Hepatocyte (in vitro differentiated cells): ENCODE results near the gene ABITRAM. TPM values are rescaled to one million over a fixed set of nuclear protein-coding genes. Genes with fewer than 3 reads are reported as not detected.
"Not testable (repeated sequence)": the region's sequence is repeated elsewhere in the genome, so short reads cannot be mapped to it uniquely, and the experiment has no call there.

Experiments used
- DNase-seq: peaks from one replicate; pipeline ENCODE4 v3.0.0-alpha.2; 2016; ENCODE audit warnings: low spot score
- H2AFZ ChIP-seq: fragments of 200-600 bp; sonication (generic); 2 replicates; pipeline ENCODE4 v1.6.0; 2016; ENCODE audit warnings: antibody characterized with exemption, mild to moderate bottlenecking
- H3K27ac ChIP-seq: fragments of 200-600 bp; sonication (generic); 2 replicates; pipeline ENCODE4 v1.5.1; 2016; ENCODE audit warnings: mild to moderate bottlenecking
- H3K27me3 ChIP-seq: fragments of 200-600 bp; sonication (generic); 2 replicates; pipeline ENCODE4 v1.6.1; 2016
- H3K36me3 ChIP-seq: fragments of 200-600 bp; sonication (generic); replicated peaks from 2 replicates; pipeline ENCODE4 v1.5.1; 2016; ENCODE audit warnings: low read depth; ENCODE audit not compliant: insufficient read depth
- H3K4me1 ChIP-seq: fragments of 200-600 bp; sonication (generic); 2 replicates; pipeline ENCODE4 v1.5.1; 2016; ENCODE audit warnings: mild to moderate bottlenecking, moderate library complexity; ENCODE audit not compliant: insufficient read depth
- H3K4me2 ChIP-seq: fragments of 200-600 bp; sonication (generic); 2 replicates; pipeline ENCODE4 v1.6.0; 2016
- H3K4me3 ChIP-seq: fragments of 200-600 bp; sonication (generic); 2 replicates; pipeline ENCODE4 v1.5.1; 2016; ENCODE audit warnings: mild to moderate bottlenecking
- H3K79me2 ChIP-seq: fragments of 200-600 bp; sonication (generic); 2 replicates; pipeline ENCODE4 v1.6.0; 2017; ENCODE audit warnings: mild to moderate bottlenecking
- H3K9me2 ChIP-seq: fragments of 200-600 bp; sonication (generic); replicated peaks from 2 replicates; pipeline ENCODE4 v1.6.0; 2017; ENCODE audit warnings: mild to moderate bottlenecking; ENCODE audit not compliant: insufficient read depth
- H3K9me3 ChIP-seq: fragments of 200-600 bp; sonication (generic); 2 replicates; pipeline ENCODE4 v1.5.1; 2016; ENCODE audit warnings: low read depth, mild to moderate bottlenecking
- H4K20me1 ChIP-seq: fragments of 200-600 bp; sonication (generic); 2 replicates; pipeline ENCODE4 v1.6.0; 2016; ENCODE audit warnings: mild to moderate bottlenecking; ENCODE audit not compliant: insufficient read depth, poor library complexity, severe bottlenecking
- EZH2 ChIP-seq: fragments of 200-600 bp; sonication (generic); IDR thresholded peaks from 2 replicates; pipeline ENCODE4 v1.6.1; 2016; ENCODE audit warnings: antibody characterized with exemption, mild to moderate bottlenecking, borderline replicate concordance
- EZH2phosphoT487 ChIP-seq: fragments of 200-600 bp; sonication (generic); IDR thresholded peaks from one replicate; pipeline ENCODE4 v1.6.1; 2018; ENCODE audit warnings: antibody characterized with exemption, mild to moderate bottlenecking, low read depth, moderate library complexity; ENCODE audit not compliant: unreplicated experiment, severe bottlenecking
- WGBS: methylation state at CpG from one replicate; pipeline ENCODE4 v1.1.6; 2016; ENCODE audit warnings: low lambda C conversion rate; ENCODE audit errors: missing lambda C conversion rate; 5-methylcytosine and 5-hydroxymethylcytosine counted together
- polyA plus RNA-seq: library from polyadenylated mRNA; unstranded; fragments of >200 nt; fragmentation: Nextera tagmentation; extraction: Ambion mirVana; gene quantifications from 2 replicates; pipeline ENCODE4 v1.2.1, GENCODE V29; 2016
- total RNA-seq: library from RNA; depleted of rRNA; stranded (reverse); fragments of >200 nt; gene quantifications from 2 replicates; pipeline ENCODE4 v1.2.3, GENCODE V29; 2014
- TF ChIP-seq, protein P1 (sequence below): fragments of 200-600 bp; sonication (generic); IDR thresholded peaks from 2 replicates; pipeline ENCODE4 v1.5.1; 2016; ENCODE audit warnings: antibody characterized with exemption, mild to moderate bottlenecking; ENCODE audit not compliant: poor library complexity

Gene ABITRAM, protein sequence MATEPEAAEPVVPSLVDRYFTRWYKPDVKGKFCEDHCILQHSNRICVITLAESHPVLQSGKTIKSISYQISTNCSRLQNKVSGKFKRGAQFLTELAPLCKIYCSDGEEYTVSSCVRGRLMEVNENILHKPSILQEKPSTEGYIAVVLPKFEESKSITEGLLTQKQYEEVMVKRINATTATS
- total RNA-seq (13.7 and 16.4 TPM in 2 replicates), polyA plus RNA-seq (19.7 and 24.4 TPM in 2 replicates)

DNA sequence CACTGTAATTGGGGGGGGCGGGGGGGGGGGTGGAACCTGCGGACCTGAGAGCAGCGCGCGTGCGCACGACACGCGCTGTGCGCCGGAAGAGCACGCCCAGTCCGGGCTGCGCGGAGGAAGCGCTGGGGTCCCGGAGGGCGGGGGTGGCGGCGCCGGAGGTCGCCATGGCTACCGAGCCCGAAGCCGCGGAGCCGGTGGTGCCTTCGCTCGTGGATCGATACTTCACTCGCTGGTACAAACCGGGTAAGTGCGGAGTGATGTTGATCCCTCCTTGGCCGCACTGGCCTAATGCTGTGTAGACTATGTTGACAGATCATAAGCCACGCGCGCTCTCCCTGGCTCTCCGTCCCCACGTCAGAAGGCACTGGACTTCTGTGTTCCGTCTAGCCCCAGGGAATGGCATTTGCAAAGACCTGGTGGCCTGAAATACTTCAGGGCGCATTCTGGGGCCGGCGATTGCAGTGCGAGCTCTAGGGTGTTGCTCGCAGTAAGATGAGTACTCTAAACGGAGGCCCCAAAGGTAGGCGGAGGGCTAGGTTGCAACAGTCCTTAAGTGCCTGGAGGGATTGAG is at the start of gene ABITRAM:
TSS of gene ABITRAM (plus strand) at position 78 of the 571 bp plus-strand sequence. CDS start at position 165, 87 bp downstream.
- DNase-seq, result peak; percentile 94

DNA sequence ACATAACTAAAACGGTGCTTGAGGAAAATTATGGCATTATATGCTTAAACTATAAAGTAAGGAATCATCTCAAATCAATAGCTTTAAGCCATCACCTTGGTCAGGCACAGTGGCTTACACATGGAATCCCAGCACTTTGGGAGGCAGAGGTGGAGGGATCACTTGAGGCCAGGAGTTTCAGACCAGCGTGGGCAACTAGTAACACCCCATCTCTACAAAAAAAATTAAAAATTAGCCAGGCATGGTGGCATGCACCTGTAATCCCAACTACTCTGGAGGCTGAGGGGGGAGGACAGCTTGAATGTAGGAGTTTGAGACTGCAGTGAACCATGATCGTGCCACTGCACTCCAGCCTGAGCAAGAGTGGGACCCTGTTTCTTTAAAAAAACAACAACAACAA is 49.5 kb upstream of the ABITRAM start:
- Histone ChIP-seq H3K4me2 (peak overlapping the region; percentile 1), H3K9me2 (no peaks in the 10 kb centered on the region), H2AFZ (no peak overlapping the region), H3K36me3 (peaks cover 4% of the 10 kb centered on the region), H3K27me3 (no peaks in the 10 kb centered on the region), H3K4me1 (peaks cover 22% of the 10 kb centered on the region), H4K20me1 (no peaks in the 10 kb centered on the region), H3K27ac (peak overlapping the region; percentile 80), H3K79me2 (peaks cover 3% of the 10 kb centered on the region), H3K4me3 (no peak overlapping the region), H3K9me3 (no peaks in the 10 kb centered on the region)
- WGBS, result 88% methylated on average over 3 of the region's 3 CpGs
- no peak for DNase-seq
- TF ChIP-seq, protein P1, sequence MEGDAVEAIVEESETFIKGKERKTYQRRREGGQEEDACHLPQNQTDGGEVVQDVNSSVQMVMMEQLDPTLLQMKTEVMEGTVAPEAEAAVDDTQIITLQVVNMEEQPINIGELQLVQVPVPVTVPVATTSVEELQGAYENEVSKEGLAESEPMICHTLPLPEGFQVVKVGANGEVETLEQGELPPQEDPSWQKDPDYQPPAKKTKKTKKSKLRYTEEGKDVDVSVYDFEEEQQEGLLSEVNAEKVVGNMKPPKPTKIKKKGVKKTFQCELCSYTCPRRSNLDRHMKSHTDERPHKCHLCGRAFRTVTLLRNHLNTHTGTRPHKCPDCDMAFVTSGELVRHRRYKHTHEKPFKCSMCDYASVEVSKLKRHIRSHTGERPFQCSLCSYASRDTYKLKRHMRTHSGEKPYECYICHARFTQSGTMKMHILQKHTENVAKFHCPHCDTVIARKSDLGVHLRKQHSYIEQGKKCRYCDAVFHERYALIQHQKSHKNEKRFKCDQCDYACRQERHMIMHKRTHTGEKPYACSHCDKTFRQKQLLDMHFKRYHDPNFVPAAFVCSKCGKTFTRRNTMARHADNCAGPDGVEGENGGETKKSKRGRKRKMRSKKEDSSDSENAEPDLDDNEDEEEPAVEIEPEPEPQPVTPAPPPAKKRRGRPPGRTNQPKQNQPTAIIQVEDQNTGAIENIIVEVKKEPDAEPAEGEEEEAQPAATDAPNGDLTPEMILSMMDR, result no peak
- TF ChIP-seq EZH2phosphoT487, result no peak
- no peak for TF ChIP-seq EZH2

More for the DNA sequence above, at the start of gene ABITRAM:
- H4K20me1 ChIP-seq, result no peaks in the 10 kb centered on the region
- H3K36me3 ChIP-seq, result no peaks in the 10 kb centered on the region
- 3% methylated on average over 22 of the region's 47 CpGs for WGBS
- peak within 1 kb of the TSS; percentile 94 for H3K4me2 ChIP-seq
- peak within 1 kb of the TSS; percentile 94 for H2AFZ ChIP-seq
- H3K4me1 ChIP-seq, result peaks cover 10% of the 10 kb centered on the region
- no peaks in the 10 kb centered on the region for H3K27me3 ChIP-seq
- H3K27ac ChIP-seq, result peak within 1 kb of the TSS; percentile 93
- no peaks in the 10 kb centered on the region for H3K9me3 ChIP-seq
- no peaks in the 10 kb centered on the region for H3K9me2 ChIP-seq
- peaks cover 60% of the 10 kb centered on the region for H3K79me2 ChIP-seq
- no peak for TF ChIP-seq EZH2phosphoT487
- TF ChIP-seq, protein P1, result no peak
- TF ChIP-seq EZH2, result no peak
- H3K4me3 ChIP-seq, result peak within 1 kb of the TSS; percentile 75

DNA sequence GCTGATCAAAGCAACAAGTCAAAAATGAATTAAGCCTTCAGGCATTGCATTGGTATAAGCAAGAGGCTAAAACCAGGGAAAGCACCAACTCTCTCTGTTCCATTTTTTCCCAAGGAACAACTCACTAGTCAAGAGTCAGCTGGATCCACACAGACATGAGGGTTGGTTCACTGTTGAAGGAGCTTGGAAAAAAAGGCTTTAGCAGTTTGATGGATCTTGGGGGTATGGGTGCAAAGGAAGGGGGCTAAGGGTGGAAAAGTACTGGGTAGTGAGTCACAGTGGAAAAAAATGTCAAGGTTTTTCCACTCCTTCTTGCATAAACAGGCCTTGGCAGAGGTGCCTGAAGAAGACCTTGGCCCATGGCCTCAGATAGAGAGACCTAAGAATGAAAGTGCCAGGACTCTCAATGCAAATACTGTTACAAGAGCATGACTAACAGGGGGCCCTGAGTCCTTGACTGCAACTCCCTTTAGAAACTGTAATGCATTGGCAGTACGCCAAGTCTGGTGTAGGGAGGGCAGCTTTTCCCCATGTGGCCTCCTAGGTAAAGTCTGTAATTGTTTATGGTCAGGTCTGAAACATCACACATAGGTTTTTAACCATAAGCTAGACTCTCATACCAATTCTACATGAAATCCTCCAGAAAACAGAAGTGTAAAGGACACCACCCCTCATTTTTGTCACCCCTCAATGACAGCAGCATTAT is 48.4 kb upstream of the ABITRAM start:
- peaks cover 3% of the 10 kb centered on the region for H3K79me2 ChIP-seq
- H3K27me3 ChIP-seq, result no peaks in the 10 kb centered on the region

DNA sequence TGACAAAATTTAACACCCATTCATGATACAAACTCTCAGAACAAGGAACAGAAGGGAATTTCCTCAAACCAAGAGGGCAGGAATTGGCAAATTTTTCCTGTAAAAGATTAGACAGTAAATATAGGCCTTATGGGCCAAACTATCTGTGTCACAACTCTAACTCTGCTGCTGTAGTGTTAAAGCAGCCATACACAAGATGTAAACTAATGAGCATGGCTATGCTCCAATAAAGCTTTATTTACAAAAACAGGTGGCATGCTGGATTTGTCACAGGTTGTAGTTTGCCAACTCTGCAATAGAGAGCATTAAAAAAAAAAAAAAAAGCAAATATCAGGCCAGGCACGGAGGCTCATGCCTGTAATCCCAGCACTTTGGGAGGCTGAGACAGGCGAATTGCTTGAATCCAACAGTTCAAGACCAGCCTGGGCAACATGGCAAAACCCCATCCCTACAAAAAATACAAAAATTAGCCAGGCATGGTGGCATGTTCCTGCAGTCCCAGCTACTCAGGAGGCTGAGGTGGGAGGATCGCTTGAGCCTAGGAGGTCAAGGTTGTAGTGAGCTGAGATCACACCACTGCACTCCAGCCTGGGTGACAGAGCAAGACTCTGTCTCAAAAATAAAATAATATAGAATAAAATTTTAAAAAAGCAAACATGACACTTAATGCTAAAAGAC is 47.5 kb upstream of the ABITRAM start:
- H3K36me3 ChIP-seq, H3K27me3 ChIP-seq, H3K9me2 ChIP-seq, H3K79me2 ChIP-seq, H3K4me2 ChIP-seq, H3K9me3 ChIP-seq, H4K20me1 ChIP-seq, H2AFZ ChIP-seq, H3K4me3 ChIP-seq, DNase-seq: not testable (repeated sequence)
- Histone ChIP-seq H3K4me1 (peaks cover 22% of the 10 kb centered on the region), H3K27ac (peak overlapping the region; percentile 84)
- 91% methylated on average over 3 of the region's 3 CpGs for WGBS

More for the DNA sequence above, 48.4 kb upstream of the ABITRAM start:
- TF ChIP-seq EZH2phosphoT487 (no peak), EZH2 (no peak)
- TF ChIP-seq, protein P1, result no peak
- H3K4me1 ChIP-seq, result peaks cover 22% of the 10 kb centered on the region
- no peak overlapping the region for H2AFZ ChIP-seq
- H3K9me2 ChIP-seq, result no peaks in the 10 kb centered on the region
- H3K9me3 ChIP-seq, result no peaks in the 10 kb centered on the region
- H3K27ac ChIP-seq, result peak overlapping the region; percentile 84
- peak overlapping the region; percentile 19 for H3K4me2 ChIP-seq
- peaks cover 4% of the 10 kb centered on the region for H3K36me3 ChIP-seq
- H4K20me1 ChIP-seq, result no peaks in the 10 kb centered on the region
- H3K4me3 ChIP-seq, result no peak overlapping the region
- 76% methylated on average over 1 of the region's 1 CpG for WGBS
- peak; percentile 92 for DNase-seq
